GM18507 (cell line): ENCODE results near the gene VWA7.

Experiments used
- DNase-seq: peaks from one replicate; pipeline ENCODE4 v3.0.0; 2011; ENCODE audit warnings: low read depth; ENCODE audit not compliant: insufficient read length; ENCODE audit errors: extremely low spot score
- FAIRE-seq: peaks from 2 replicates; lab custom pipeline; 2011; peaks lifted over from hg19 to GRCh38; lab: Jason Lieb, UNC

The VWA7 gene

GRCh38 chr6:31736768-31737314 is 40.3 kb downstream of the VWA7 start:
- DNase-seq: no peak
- FAIRE-seq: no peak

- DNase-seq: no peak
- FAIRE-seq: peak; percentile 91
Measured at GRCh38 chr6:31736021-31736767, 40.9 kb downstream of the VWA7 start, which contains the start of gene CLIC1. Gene CLIC1, minus strand, starts transcription at chr6:31736530. Its CDS starts 230 bp downstream, at chr6:31736300.

- DNase-seq (no peak), FAIRE-seq (peak; percentile 82)
Measured at GRCh38 chr6:31734821-31735406, 42.2 kb downstream of the VWA7 start.

DNA sequence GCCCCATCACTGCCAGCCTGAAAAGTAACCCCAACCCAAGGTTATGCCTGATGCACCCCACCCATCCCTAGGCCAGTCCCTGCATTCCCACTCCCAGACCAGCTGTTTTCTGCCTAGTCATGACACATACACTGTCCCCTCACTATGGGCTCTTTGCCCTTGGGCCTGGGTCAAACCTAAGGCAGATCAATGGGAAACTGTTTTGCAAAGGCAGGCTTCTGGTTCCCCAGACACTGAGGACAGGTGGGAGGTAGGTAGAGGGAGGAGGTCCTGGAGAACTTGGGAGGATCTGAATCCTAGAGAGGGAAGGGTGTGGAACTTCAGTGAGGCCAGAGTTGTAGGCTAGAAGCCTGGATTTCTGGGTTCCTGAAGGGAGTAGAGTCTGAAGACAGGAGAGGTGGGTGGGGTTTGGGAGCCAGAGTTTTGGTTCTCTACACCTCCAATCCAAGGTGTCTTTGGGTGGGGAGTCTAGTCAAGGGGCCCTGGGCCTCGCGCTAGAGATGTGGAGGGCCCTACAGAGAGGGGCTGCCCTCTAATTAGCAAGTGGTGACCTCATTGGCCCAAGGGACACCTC is 42.8 kb downstream of the VWA7 start:
- FAIRE-seq: no peak

DNA sequence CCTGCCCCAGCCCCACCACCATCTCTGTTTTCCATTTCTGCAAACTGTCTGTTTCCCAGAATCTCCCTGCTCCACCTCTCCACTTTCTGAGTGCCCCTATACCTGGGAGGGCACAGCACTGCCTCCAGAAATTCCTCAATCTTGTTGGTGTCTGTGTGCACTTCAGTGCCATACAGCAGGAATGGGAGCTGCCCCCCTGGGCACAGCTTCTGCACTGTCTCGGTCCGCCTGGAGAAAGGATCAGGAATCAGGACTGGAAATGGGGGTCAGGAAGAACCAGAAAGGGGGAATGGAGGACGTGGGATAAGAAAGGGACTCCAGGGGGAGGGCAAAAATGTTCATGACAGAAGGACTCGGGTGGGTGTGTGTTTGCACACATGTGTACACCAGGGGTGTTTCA is 43.4 kb downstream of the VWA7 start:
- FAIRE-seq: no peak
- DNase-seq: no peak

More for the DNA sequence above, 42.8 kb downstream of the VWA7 start:
- no peak for DNase-seq

DNA sequence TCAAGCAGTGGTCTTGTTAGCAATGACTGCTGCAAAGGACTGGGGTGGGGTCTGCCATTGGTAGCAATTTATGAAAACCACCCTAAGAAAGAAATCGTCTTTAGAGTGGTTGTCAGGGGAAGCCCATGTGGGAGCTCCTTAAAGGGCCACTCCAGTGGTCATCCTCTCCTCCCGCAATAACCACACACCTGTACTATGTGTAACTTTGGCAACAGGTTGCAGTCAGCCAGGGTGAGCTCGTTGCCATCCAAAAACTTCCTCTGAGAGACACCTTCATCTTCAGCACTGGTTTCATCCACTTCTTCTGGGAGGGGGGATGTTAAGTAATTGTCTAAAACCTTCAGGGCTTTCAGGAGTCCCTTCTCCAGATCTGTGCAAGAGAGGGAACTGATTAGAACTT is 45.1 kb downstream of the VWA7 start:
- no peak for DNase-seq
- FAIRE-seq: no peak

DNA sequence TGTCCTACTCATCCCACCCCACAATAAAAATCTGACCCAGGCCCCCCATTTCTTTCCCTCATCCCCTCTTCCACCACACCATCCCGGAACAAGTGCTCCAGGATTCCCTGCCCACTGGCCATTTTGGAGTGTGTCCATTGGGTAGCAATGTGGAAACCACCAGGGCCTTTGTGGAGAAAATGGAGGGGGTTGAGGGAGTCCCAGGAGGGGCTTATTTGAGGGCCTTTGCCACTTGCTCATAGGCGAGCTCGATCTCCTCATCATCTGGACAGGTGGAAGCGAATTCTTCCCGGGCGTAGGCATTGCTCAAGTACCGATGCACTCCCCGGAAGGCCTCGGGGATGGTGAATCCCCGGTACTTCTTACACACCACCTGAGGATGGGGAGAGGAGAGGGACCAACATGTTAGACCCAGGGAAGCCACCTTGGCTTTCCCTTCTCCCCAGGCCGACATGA is 46.5 kb downstream of the VWA7 start:
- no peak for DNase-seq
- FAIRE-seq: no peak

GRCh38 chr6:31729979-31730630 is 47.0 kb downstream of the VWA7 start:
- DNase-seq (no peak), FAIRE-seq (peak; percentile 21)

- no peak for DNase-seq
- FAIRE-seq: peak; percentile 73
Measured at GRCh38 chr6:31729515-31729978, 47.6 kb downstream of the VWA7 start.

GRCh38 chr6:31728767-31729514 is 48.2 kb downstream of the VWA7 start, which contains the start of gene DDAH2:
Gene DDAH2, minus strand, starts transcription at chr6:31729299. Its CDS starts 138 bp downstream, at chr6:31729161.
- DNase-seq (no peak), FAIRE-seq (no peak)

- no peak for DNase-seq
- FAIRE-seq: peak; percentile 89
Measured at GRCh38 chr6:31727717-31728671, 49.1 kb downstream of the VWA7 start.

GRCh38 chr6:31727034-31727716 is 50.0 kb downstream of the VWA7 start:
- DNase-seq: no peak
- no peak for FAIRE-seq

DNA sequence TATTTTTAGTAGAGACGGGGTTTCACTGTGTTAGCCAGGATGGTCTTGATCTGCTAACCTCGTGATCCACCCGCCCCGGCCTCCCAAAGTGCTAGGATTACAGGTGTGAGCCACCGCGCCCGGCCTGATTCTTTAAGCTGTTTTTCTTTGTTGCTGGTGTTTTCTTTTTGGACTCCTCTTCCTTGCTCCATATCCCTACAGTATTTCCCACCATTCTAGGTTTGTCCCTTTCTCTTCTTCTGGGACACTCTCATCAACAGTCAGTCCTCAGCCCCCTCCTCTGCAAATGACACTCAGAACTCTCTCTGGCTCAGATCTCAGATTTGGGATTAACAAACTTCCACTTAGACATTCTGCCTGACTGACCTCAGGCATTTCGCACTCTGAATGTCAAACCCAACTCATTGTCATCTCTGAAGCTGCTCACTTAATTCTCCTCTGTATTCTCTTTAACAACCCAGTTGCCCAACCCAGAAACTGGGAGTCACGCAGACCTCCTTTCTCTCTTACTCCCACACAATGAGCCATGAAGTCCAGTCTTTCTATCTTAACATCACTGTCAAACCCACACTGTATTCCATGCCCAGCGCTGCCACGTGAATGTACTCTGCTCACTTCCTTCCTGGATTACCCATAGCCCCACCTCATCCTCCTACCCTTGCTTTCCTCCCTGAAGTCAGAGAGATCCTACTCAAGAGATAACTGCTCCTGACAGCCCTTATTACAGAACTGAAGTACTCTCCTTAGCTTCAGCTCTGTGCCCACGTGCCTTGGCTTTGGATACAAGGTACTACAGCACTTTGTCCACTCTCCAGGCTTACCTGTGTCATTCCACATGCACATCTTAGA is 51.4 kb downstream of the VWA7 start:
- no peak for FAIRE-seq
- no peak for DNase-seq

DNA sequence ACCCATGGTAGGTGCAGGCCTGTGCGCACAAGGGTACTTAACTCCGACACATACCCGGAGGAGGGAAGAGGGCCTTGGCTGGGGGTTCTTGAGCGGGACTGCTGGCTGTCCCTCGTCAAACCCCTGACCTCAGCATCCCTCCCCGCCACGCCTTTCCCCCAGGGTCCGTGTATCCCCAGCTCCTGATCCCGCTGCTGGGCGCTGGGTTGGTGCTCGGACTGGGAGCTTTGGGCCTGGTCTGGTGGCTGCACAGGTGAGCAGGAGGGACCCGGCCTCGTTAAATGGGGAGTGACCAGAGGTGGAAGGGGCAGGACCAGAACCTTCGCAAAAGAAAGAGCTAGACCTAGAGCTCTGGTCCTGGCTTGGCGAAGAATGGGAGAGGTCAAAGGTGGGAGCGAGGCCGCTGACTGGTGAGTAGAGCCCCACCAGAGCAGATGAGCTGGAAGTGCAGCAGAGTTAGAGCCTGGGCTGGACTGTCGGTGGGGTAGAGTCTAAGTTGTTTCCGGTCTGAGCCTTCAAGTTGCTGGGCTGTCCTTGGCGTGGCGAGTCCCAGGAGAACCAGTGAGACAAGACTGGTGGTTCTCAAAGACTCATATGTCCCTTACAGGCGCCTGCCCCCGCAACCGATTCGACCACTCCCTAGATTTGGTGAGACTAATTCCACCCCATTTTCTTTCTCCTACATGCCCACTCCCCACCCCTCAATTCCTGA is 53.0 kb downstream of the VWA7 start:
- no peak for DNase-seq
- FAIRE-seq: no peak

DNA sequence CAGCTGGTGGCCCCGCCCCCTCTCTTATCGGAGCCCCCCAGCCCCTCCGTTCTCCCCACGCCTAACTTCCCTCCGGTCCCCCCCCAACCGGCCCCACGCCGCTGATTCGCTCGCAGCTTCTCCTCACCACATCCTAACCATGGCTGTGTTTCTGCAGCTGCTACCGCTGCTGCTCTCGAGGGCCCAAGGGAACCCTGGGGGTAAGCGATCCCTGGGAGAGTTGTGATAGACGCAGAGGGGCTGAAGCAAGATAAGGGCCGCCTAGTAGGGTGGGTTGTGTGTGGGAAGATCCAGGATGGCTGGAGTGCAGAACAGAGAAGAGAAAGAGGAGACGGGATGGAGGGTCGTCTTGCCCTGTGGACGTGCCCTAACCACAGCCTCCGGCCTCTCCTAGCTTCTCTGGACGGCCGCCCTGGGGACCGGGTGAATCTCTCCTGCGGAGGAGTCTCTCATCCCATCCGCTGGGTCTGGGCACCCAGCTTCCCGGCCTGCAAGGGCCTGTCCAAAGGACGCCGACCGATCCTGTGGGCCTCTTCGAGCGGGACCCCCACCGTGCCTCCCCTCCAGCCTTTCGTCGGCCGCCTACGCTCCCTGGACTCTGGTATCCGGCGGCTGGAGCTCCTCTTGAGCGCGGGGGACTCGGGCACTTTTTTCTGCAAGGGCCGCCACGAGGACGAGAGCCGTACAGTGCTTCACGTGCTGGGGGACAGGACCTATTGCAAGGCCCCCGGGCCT is 53.7 kb downstream of the VWA7 start, which contains the start of gene MPIG6B:
MPIG6B (plus strand) TSS at position 129 of the 735 bp plus-strand sequence; CDS start at position 140, 11 bp downstream.
- DNase-seq: no peak
- FAIRE-seq: no peak
